Mucosa of descending colon (tissue), 3 donors: ENCODE measurements around the gene ANGPTL4. TPM values are rescaled to one million over a fixed set of nuclear protein-coding genes. Genes with fewer than 3 reads are reported as not detected.
A peak's percentile ranks its signal among the peaks of the same experiment; 100 is the strongest.

ENCODE experiments used
- ATAC-seq: fragments of 200-7000 bp; cut with Tn5 transposase; one replicate; pipeline ENCODE4 v1.9.1; 2020; ENCODE audit warnings: mild to moderate bottlenecking, moderate library complexity
- DNase-seq, 3 donors: peaks; one replicate each; pipeline ENCODE4 v3.0.0-alpha.2; 2020
- H3K36me3 ChIP-seq: fragments of 200-600 bp; one replicate; pipeline ENCODE4 v1.8.0; 2021; ENCODE audit warnings: low read depth, mild to moderate bottlenecking
- H3K4me1 ChIP-seq: fragments of 200-600 bp; one replicate; pipeline ENCODE4 v1.8.0; 2021; ENCODE audit warnings: low read depth, mild to moderate bottlenecking
- H3K4me3 ChIP-seq: fragments of 200-600 bp; one replicate; pipeline ENCODE4 v1.8.0; 2021; ENCODE audit warnings: mild to moderate bottlenecking
- H3K9me3 ChIP-seq: fragments of 200-600 bp; one replicate; pipeline ENCODE4 v1.8.0; 2021; ENCODE audit warnings: mild to moderate bottlenecking
- intact Hi-C, 2 donors: fragments of 100-400 bp; cut with DNase I in 1 of 2; cut with micrococcal nuclease in 1 of 2; formaldehyde crosslinking; loops; one replicate each; pipeline versions ENCODE4 v1.11.0 to v1.11.1; 2022; cut with DNase I, micrococcal nuclease
- total RNA-seq, 3 donors: library from RNA; stranded (reverse); fragmentation: NEBNext Ultra II Directional in 2 of 3; extraction: Animal tissue kit (Norgen Biotek cat#: 25700) in 2 of 3; gene quantifications; one replicate each; pipeline versions ENCODE4 v1.2.1 to v1.2.4, GENCODE V29; 2021 to 2023
- TF ChIP-seq, protein P1 (sequence below): fragments of 200-600 bp; IDR thresholded peaks from one replicate; pipeline ENCODE4 v1.8.0; 2022; ENCODE audit warnings: antibody characterized with exemption, mild to moderate bottlenecking
- donor health status: DM: no; HTN: no; CAD: no; lungs with moderate emphysema.
- donor health status: DM: no; HTN: no; CAD: no.
- donor health status: DM: no; HTN: yes; CAD: no.

The ANGPTL4 gene
- total RNA-seq, 3 donors from 2014 or later: 2.8 to 9.5 (median 2.9) TPM

DNA sequence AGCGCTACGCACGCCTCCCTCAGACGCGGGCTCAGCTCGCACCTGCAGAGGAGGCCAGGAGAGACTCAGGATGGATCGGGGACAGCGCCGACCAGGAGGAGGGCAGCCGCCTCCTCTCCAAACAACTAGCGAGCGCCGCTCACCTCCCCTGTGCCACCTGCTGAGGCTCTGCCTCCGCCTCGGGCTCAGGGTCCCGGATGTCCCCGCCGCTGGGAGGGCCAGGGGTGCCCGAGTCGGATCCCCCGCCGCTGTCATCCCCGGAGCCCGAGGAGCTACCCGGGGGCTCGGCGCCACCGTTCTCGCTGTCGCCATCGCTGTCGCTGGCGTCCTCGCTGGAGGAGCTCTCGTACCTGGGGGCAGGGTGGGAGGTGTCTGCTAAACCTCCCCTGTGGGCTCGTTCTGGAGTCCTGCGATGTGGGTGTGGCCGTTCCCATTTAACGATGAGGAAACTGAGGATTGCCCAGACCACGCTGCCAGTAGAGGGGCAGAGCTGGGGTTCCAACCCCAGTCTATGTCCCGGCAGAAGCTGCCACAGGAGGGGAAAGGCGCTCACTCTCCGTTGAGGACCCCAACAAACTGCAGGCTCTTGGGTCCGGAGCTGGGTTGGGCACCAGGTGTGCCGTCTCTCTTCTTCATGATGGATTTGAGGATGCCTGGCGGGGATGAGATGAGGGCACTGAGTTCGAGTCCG is 30.0 kb upstream of the ANGPTL4 start:
- Histone ChIP-seq H3K4me3 (no peak overlapping the region), H3K36me3 (no peaks in the 10 kb centered on the region), H3K4me1 (peaks cover 11% of the 10 kb centered on the region), H3K9me3 (no peaks in the 10 kb centered on the region)
- DNase-seq (peak in 1 of 3 donors; percentile 43), ATAC-seq (no peak)
- intact Hi-C loops: no loop called here
- TF ChIP-seq, protein P1, sequence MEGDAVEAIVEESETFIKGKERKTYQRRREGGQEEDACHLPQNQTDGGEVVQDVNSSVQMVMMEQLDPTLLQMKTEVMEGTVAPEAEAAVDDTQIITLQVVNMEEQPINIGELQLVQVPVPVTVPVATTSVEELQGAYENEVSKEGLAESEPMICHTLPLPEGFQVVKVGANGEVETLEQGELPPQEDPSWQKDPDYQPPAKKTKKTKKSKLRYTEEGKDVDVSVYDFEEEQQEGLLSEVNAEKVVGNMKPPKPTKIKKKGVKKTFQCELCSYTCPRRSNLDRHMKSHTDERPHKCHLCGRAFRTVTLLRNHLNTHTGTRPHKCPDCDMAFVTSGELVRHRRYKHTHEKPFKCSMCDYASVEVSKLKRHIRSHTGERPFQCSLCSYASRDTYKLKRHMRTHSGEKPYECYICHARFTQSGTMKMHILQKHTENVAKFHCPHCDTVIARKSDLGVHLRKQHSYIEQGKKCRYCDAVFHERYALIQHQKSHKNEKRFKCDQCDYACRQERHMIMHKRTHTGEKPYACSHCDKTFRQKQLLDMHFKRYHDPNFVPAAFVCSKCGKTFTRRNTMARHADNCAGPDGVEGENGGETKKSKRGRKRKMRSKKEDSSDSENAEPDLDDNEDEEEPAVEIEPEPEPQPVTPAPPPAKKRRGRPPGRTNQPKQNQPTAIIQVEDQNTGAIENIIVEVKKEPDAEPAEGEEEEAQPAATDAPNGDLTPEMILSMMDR: no peak

DNA sequence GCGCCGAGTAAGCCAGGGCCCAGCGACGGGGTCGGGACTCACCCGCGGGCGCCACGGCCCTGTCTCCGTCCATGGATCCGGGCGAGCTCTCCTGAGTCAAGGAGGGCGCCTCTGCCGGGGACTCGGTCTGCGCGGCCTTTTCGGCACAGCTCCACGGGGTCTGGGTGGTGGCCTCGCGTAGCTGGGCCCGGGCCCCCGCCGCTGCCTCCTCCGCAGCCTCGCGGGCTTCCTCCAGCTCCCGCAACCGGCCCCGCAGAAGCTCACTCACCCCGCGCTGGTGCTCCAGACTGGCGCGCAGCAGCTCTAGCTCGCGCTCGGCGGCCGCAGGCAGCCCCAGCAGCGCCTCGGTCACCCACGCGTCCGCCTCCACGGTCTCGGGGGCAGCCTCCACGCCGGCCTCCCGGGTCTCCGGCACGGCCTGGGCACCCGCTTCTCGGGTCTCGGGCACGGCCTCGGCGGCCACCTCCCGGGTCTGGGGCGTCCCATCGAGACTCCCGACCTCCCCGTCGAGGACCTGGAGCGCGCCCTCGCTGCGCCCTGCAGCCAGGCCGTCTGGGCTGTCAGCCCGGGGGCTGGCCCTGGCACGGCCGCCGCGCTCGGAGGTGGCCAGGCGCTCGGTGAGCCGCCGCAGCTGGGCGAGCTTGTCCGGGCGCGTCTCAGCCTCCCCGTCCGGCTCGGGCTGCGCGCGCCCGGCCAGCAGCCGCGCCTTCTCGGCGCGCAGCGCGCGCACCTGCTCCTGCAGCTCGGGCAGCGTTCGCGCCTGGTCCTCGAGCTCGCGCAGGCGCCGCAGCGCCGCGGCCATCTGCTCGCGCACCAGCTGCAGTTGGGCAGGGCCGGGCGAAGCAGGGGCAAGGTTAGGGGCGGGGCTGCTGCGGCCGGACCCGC is 29.3 kb upstream of the ANGPTL4 start:
- Histone ChIP-seq H3K4me3 (no peak overlapping the region), H3K36me3 (no peaks in the 10 kb centered on the region), H3K9me3 (no peaks in the 10 kb centered on the region), H3K4me1 (peaks cover 11% of the 10 kb centered on the region)
- TF ChIP-seq, protein P1: no peak
- DNase-seq (peak; percentile 64 to 81 (median 74)), ATAC-seq (peak; percentile 92)
- intact Hi-C loops: no loop called here

DNA sequence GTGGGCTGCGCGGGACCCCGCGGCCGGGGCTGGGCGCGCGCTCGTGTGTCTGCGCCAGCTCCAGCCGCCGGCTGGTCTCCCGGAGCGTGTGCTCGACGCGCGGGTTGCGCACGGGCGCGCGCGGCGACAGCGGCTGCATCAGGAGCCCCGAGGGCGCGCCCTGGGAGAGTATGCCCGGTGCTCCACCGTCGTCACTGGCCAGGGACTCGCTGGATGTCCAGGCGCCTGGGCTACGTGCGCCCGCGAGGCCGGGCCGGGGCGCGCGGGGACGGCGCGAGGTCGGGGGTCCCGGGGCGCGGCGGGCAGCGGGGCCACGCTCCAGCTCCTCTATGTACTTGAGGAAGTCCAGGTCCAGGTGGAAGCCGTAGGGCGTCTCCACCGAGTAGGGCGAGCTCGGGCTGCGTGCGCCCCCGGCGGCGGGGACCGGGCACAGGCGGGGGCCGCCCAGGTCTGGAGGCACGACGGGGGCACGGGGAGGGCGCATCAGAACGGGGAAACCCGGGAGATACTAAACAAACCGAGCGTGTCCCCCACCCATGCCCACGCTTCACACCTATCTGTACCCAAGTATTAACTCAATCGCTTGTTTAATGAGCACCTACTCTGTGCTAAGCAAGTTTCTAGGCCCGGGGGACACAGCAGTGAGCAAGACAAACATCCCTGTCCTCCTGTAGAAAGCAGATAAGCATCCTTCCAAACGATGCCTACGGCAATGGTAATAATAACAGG is 28.4 kb upstream of the ANGPTL4 start:
- DNase-seq (peak in 1 of 3 donors; percentile 44), ATAC-seq (peak; percentile 64)
- TF ChIP-seq, protein P1: no peak
- intact Hi-C loops: no loop called here
- peaks cover 11% of the 10 kb centered on the region for H3K4me1 ChIP-seq
- H3K9me3 ChIP-seq: no peaks in the 10 kb centered on the region
- no peaks in the 10 kb centered on the region for H3K36me3 ChIP-seq
- no peak overlapping the region for H3K4me3 ChIP-seq

DNA sequence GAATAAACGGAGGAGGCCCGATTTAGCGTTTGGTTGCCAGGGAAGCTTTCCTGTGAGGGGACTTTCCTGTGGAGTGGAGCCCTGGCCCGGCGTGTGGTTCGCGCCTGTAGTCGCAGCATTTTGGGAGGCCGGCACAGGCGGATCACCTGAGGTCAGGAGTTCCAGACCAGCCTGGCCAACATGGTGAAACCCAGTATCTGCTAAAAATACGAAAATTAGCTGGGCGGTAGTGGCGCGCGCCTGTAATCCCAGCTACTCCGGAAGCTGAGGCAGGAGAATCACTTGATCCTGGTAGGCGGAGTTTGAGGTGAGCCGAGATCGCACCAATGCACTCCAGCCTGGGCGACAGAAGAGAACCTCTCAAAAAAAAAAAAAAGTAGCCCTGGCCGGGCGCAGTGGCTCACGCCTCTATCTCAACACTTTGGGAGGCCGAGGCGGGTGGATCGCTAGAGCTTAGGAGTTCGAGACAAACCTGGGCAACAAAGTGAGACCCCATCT is 27.8 kb upstream of the ANGPTL4 start:
- Histone ChIP-seq H3K4me3 (no peak overlapping the region), H3K4me1 (peaks cover 11% of the 10 kb centered on the region), H3K9me3 (no peaks in the 10 kb centered on the region), H3K36me3 (no peaks in the 10 kb centered on the region)
- no peak for ATAC-seq
- DNase-seq: peak in 1 of 3 donors; percentile 26
- TF ChIP-seq, protein P1: no peak
- intact Hi-C loops: no loop called here

DNA sequence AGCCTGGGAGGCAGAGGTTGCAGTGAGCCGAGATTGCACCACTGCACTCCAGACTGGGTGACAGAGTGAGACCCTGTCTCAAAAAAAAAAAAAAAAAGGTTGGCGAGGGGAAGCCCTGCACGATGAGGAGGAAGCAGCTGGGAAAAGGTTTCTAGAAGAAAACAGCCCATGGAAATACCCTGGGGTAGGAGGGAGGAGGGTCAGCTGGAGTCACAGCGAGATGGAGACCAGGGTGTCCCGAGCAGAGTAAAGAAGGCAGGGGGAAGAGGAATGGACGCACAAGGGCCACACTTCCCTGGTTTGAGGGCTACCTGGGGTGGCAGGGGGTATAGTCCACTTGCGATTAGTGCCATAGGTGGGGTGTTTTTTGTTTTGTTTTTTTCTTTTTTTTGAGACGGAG is 27.3 kb upstream of the ANGPTL4 start:
- Histone ChIP-seq H3K9me3 (no peaks in the 10 kb centered on the region), H3K4me3 (no peak overlapping the region), H3K36me3 (no peaks in the 10 kb centered on the region), H3K4me1 (peaks cover 11% of the 10 kb centered on the region)
- intact Hi-C loops: no loop called here
- TF ChIP-seq, protein P1: no peak
- no peak for ATAC-seq
- DNase-seq: peak in 1 of 3 donors; percentile 7
